Neural crest cell (in vitro differentiated cells): ENCODE results near the gene RNF26. TPM values are rescaled to one million over a fixed set of nuclear protein-coding genes. Genes with fewer than 3 reads are reported as not detected.

Source experiments
- DNase-seq: peaks from one replicate; pipeline ENCODE4 v3.0.0; 2021; ENCODE audit warnings: low read depth, mixed read lengths, low spot score
- H3K27ac Mint-ChIP-seq: one replicate; pipeline ENCODE4 v1.8.0; 2021; ENCODE audit warnings: mild to moderate bottlenecking, mixed read lengths; ENCODE audit not compliant: unreplicated experiment
- H3K27me3 Mint-ChIP-seq: 2 replicates; pipeline ENCODE4 v1.8.0; 2021; ENCODE audit warnings: low read depth, mild to moderate bottlenecking, mixed read lengths
- H3K36me3 Mint-ChIP-seq: 2 replicates; pipeline ENCODE4 v1.8.0; 2021; ENCODE audit warnings: low read depth, mild to moderate bottlenecking, mixed read lengths
- H3K4me1 Mint-ChIP-seq: 2 replicates; pipeline ENCODE4 v1.8.0; 2021; ENCODE audit warnings: mixed read lengths
- H3K4me3 Mint-ChIP-seq: one replicate; pipeline ENCODE4 v1.8.0; 2021; ENCODE audit warnings: mild to moderate bottlenecking, mixed read lengths
- H3K9me3 Mint-ChIP-seq: 2 replicates; pipeline ENCODE4 v1.8.0; 2021; ENCODE audit warnings: mixed read lengths
- total RNA-seq: library from RNA; stranded (reverse); gene quantifications from 2 replicates; pipeline ENCODE4 v1.2.1, GENCODE V29; 2021
- TF ChIP-seq, protein P1 (sequence below): fragments of 200-600 bp; sonication (generic); conservative IDR thresholded peaks from 2 replicates; pipeline ENCODE4 v1.5.0; 2021; ENCODE audit warnings: antibody characterized with exemption, mild to moderate bottlenecking

Gene RNF26
- total RNA-seq, 1 donor from 2014 or later = 47.9 TPM

- Mint-ChIP-seq H3K9me3 (no peaks in the 10 kb centered on the region), H3K27me3 (peaks cover 26% of the 10 kb centered on the region), H3K27ac (peak overlapping the region; percentile 97), H3K4me1 (peaks cover 49% of the 10 kb centered on the region), H3K36me3 (no peaks in the 10 kb centered on the region), H3K4me3 (peak overlapping the region; percentile 79)
- DNase-seq = no peak
- TF ChIP-seq, protein P1, sequence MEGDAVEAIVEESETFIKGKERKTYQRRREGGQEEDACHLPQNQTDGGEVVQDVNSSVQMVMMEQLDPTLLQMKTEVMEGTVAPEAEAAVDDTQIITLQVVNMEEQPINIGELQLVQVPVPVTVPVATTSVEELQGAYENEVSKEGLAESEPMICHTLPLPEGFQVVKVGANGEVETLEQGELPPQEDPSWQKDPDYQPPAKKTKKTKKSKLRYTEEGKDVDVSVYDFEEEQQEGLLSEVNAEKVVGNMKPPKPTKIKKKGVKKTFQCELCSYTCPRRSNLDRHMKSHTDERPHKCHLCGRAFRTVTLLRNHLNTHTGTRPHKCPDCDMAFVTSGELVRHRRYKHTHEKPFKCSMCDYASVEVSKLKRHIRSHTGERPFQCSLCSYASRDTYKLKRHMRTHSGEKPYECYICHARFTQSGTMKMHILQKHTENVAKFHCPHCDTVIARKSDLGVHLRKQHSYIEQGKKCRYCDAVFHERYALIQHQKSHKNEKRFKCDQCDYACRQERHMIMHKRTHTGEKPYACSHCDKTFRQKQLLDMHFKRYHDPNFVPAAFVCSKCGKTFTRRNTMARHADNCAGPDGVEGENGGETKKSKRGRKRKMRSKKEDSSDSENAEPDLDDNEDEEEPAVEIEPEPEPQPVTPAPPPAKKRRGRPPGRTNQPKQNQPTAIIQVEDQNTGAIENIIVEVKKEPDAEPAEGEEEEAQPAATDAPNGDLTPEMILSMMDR = no peak
These were observed 15.1 kb upstream of the RNF26 start for GRCh38 chr11:119319136-119319699.

DNA sequence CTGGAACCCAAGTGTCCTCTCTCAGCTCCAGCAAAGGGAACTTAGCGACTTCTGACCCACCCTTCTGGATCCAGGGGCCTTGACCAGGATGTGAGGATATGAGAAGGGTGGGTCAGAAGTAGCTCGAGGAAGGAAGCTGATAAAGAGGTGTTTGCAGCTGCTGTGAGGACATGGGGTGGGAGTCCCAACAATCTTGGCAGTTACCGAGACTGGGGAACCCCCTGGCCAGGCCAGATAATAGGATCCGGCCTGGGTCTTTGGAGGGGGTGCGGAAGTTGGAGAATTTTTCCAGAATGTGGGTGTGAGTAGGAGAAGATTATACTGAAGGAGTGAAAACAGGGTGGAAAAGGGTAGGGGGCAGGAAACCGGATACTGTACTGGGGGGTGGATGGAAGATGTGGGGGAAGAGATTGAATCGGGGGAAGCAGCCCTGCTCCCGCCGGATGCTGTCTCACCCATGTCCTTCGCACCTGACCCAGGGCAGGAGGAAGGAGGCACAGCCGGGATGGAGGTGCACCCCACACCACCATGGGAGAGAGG, 14.6 kb upstream of the RNF26 start:
- no peak for DNase-seq
- Mint-ChIP-seq H3K27me3 (peaks cover 20% of the 10 kb centered on the region), H3K9me3 (no peaks in the 10 kb centered on the region), H3K4me1 (peaks cover 49% of the 10 kb centered on the region), H3K4me3 (peak overlapping the region; percentile 79), H3K27ac (peak overlapping the region; percentile 97), H3K36me3 (no peaks in the 10 kb centered on the region)
- TF ChIP-seq, protein P1 = no peak

GRCh38 chr11:119320240-119320775, 14.0 kb upstream of the RNF26 start:
- peak; percentile 73 for DNase-seq
- Mint-ChIP-seq H3K4me1 (peaks cover 49% of the 10 kb centered on the region), H3K27ac (peak overlapping the region; percentile 97), H3K9me3 (no peaks in the 10 kb centered on the region), H3K27me3 (peaks cover 17% of the 10 kb centered on the region), H3K4me3 (peak overlapping the region; percentile 79), H3K36me3 (no peaks in the 10 kb centered on the region)
- TF ChIP-seq, protein P1 = no peak

GRCh38 chr11:119320776-119321524, 13.4 kb upstream of the RNF26 start:
- H3K27me3 Mint-ChIP-seq = peaks cover 11% of the 10 kb centered on the region
- H3K4me3 Mint-ChIP-seq = peak overlapping the region; percentile 79
- H3K9me3 Mint-ChIP-seq = no peaks in the 10 kb centered on the region
- TF ChIP-seq, protein P1 = no peak
- H3K36me3 Mint-ChIP-seq = no peaks in the 10 kb centered on the region
- peaks cover 49% of the 10 kb centered on the region for H3K4me1 Mint-ChIP-seq
- H3K27ac Mint-ChIP-seq = peak overlapping the region; percentile 97
- peak; percentile 58 for DNase-seq

GRCh38 chr11:119322360-119322739, 12.0 kb upstream of the RNF26 start:
- no peak for DNase-seq
- Mint-ChIP-seq H3K27ac (peak overlapping the region; percentile 50), H3K36me3 (no peaks in the 10 kb centered on the region), H3K27me3 (peaks cover 8% of the 10 kb centered on the region), H3K4me1 (peaks cover 49% of the 10 kb centered on the region), H3K4me3 (peak overlapping the region; percentile 13), H3K9me3 (no peaks in the 10 kb centered on the region)
- TF ChIP-seq, protein P1 = no peak
